HG02884 (cell line): Measurements from ENCODE around the gene PLIN4.

ENCODE experiments used
- ATAC-seq: cut with Tn5 transposase; IDR thresholded peaks from one replicate; pipeline ENCODE4 v1.9.1; 2021; ENCODE audit warnings: mild to moderate bottlenecking, moderate library complexity; ENCODE audit not compliant: unreplicated experiment

PLIN4 gene

GRCh38 chr19:4493104-4493928 is 25.0 kb downstream of the PLIN4 start:
- no peak for ATAC-seq

- no peak for ATAC-seq
These were observed 25.8 kb downstream of the PLIN4 start for GRCh38 chr19:4492337-4493103.

- ATAC-seq: no peak
These were observed 26.8 kb downstream of the PLIN4 start for GRCh38 chr19:4491446-4491845.

- ATAC-seq: no peak
These were observed 29.8 kb downstream of the PLIN4 start for GRCh38 chr19:4488496-4488895.

- ATAC-seq: no peak
These were observed 30.7 kb downstream of the PLIN4 start for GRCh38 chr19:4487572-4487971.

GRCh38 chr19:4483385-4483784 is 34.9 kb downstream of the PLIN4 start:
- no peak for ATAC-seq

- no peak for ATAC-seq
These were observed 35.4 kb downstream of the PLIN4 start for GRCh38 chr19:4482721-4483364.

GRCh38 chr19:4477034-4477801 is 41.1 kb downstream of the PLIN4 start:
- ATAC-seq: no peak

- no peak for ATAC-seq
These were observed 43.7 kb downstream of the PLIN4 start for GRCh38 chr19:4474514-4475022.

- ATAC-seq: no peak
These were observed 44.3 kb downstream of the PLIN4 start for GRCh38 chr19:4473763-4474513.

GRCh38 chr19:4473011-4473762 is 45.1 kb downstream of the PLIN4 start:
- ATAC-seq: no peak

GRCh38 chr19:4472174-4472974 is 45.9 kb downstream of the PLIN4 start, which contains the start of gene HDGFL2:
Gene HDGFL2, plus strand, starts transcription at chr19:4472297. Its CDS starts 54 bp downstream, at chr19:4472351.
- ATAC-seq: no peak

- peak; percentile 71 for ATAC-seq
These were observed 46.7 kb downstream of the PLIN4 start for GRCh38 chr19:4471403-4472173.

GRCh38 chr19:4467835-4468234 is 50.5 kb downstream of the PLIN4 start:
- no peak for ATAC-seq

- ATAC-seq: no peak
These were observed 53.3 kb downstream of the PLIN4 start for GRCh38 chr19:4464815-4465581.

- peak; percentile 76 for ATAC-seq
These were observed 60.5 kb downstream of the PLIN4 start, which contains the start of gene UBXN6 for GRCh38 chr19:4457654-4458395. Gene UBXN6, minus strand, starts transcription at chr19:4457794. Its CDS starts 97 bp downstream, at chr19:4457697.
